Measurements from ENCODE around the gene RTN4IP1. TPM values are rescaled to one million over a fixed set of nuclear protein-coding genes. Genes with fewer than 3 reads are reported as not detected.

The RTN4IP1 gene
- total RNA-seq, 1 experiment from 2014 or later, result 11.2 TPM

DNA sequence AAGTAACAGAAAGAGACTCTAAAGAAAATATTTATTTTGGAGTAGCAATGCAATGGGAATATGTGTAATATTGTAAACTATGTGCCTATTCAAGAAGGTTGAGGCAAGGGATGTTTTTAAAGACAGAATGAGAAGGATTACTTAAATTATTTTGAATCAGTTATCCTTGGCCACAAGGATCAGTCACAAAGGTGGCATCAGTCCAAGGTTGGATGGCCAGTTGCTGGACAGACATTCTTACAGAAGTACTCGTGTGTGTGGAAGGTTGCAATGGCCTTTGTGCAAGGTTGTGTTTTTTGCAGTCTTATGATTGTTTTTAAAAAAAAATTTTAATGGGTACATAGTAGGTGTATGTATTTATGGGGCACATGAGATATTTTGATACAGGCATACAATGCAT is 2.0 kb upstream of the RTN4IP1 start:
- Mint-ChIP-seq H3K4me1 (ENCODE audit: low read depth, unreplicated experiment) (peaks cover 6% of the 10 kb centered on the region), H3K4me3 (ENCODE audit: unreplicated experiment) (no peak overlapping the region), H3K27me3 (ENCODE audit: insufficient read depth, unreplicated experiment) (no peaks in the 10 kb centered on the region), H3K36me3 (ENCODE audit: insufficient read depth, unreplicated experiment) (peaks cover 6% of the 10 kb centered on the region), H3K9me3 (ENCODE audit: unreplicated experiment) (no peaks in the 10 kb centered on the region), H3K27ac (ENCODE audit: unreplicated experiment) (no peak overlapping the region)
- intact Hi-C loops (cut with micrococcal nuclease; ENCODE audit: unreplicated experiment), result no loop called here
- no peaks in the 10 kb centered on the region for H3K36me3 ChIP-seq (ENCODE audit: control insufficient read depth, insufficient read depth, low read length)
- ChIA-PET POLR2A (no interaction called here), CTCF (no interaction called here)
- H3K9me3 ChIP-seq, result no peaks in the 10 kb centered on the region
- no peak overlapping the region for H3K4me3 ChIP-seq (ENCODE audit: low read depth, low read length)
- TF ChIP-seq CTCF (IDR thresholded peaks at IDR 0.05; ENCODE audit: insufficient read depth in 1 of 2, low read depth in 1 of 2, low read length in 1 of 2, severe bottlenecking in 1 of 2, unreplicated experiment in 1 of 2), result no peak
- H3K4me1 ChIP-seq, result peaks cover 4% of the 10 kb centered on the region
- no peak for DNase-seq
- BruUV-seq (replicated peaks), result no TSS peak
- H3K27me3 ChIP-seq (replicated peaks; ENCODE audit: control insufficient read depth, insufficient read depth, low read length), result no peaks in the 10 kb centered on the region

DNA sequence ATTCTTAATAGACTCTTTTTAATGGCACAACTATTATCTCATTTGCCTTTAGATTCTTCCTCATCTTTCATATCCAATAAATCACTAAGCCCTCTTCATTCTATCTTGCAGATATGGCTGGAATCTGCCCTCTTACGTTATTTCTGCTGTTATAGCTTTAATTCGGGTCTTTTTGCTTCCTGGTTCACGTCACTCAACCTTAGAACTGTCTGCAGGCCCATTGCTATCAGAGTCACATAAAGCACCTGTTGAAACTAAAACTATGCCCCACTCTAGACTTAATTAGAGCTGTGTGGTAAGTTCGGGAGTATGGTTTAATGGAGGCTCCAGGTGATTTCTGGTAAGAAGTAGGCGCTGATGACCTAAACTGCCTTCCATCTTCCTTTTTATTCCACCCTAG is 1.1 kb upstream of the RTN4IP1 start:
- POLR2A ChIA-PET, result interaction anchor here (0.6 kb wide), 1 partner anchor 253 kb away, joined by 3 read pairs; no protein-coding TSS in a partner anchor

DNA sequence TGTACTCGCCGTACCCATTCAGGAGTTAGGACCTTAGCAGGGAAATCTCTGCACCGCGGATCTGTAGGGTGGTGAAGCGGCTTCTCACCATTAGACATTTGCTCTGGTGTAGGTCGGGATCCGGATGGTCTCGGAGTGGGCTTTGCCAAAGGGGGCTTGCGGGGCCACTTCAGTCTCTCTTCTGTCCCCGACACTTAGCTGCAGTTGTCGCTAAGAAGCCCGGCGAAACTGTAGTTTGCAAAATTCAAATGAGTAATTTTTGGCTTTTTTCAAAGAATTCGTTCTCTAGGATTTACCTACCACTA is 513 bp upstream of the RTN4IP1 start:
- DNase-seq, result no peak
- peaks cover 6% of the 10 kb centered on the region for H3K36me3 Mint-ChIP-seq (ENCODE audit: insufficient read depth, unreplicated experiment)
- peaks cover 6% of the 10 kb centered on the region for H3K4me1 Mint-ChIP-seq (ENCODE audit: low read depth, unreplicated experiment)
- no peak for TF ChIP-seq CTCF (IDR thresholded peaks at IDR 0.05; ENCODE audit: insufficient read depth in 1 of 2, low read depth in 1 of 2, low read length in 1 of 2, severe bottlenecking in 1 of 2, unreplicated experiment in 1 of 2)
- peaks cover 4% of the 10 kb centered on the region for H3K4me1 ChIP-seq
- H3K27me3 Mint-ChIP-seq (ENCODE audit: insufficient read depth, unreplicated experiment), result no peaks in the 10 kb centered on the region
- H3K9me3 ChIP-seq, result no peaks in the 10 kb centered on the region
- ChIA-PET POLR2A (no interaction called here), CTCF (no interaction called here)
- no peaks in the 10 kb centered on the region for H3K27me3 ChIP-seq (replicated peaks; ENCODE audit: control insufficient read depth, insufficient read depth, low read length)
- BruUV-seq (replicated peaks), result no TSS peak
- peak overlapping the region; percentile 89 for H3K4me3 Mint-ChIP-seq (ENCODE audit: unreplicated experiment)
- intact Hi-C loops (cut with micrococcal nuclease; ENCODE audit: unreplicated experiment), result loop anchor here (5.0 kb wide), 1 partner anchor 347 kb away; no protein-coding TSS in a partner anchor
- no peaks in the 10 kb centered on the region for H3K9me3 Mint-ChIP-seq (ENCODE audit: unreplicated experiment)
- peak overlapping the region; percentile 54 for H3K4me3 ChIP-seq (ENCODE audit: low read depth, low read length)
- H3K27ac Mint-ChIP-seq (ENCODE audit: unreplicated experiment), result peak overlapping the region; percentile 94
- H3K36me3 ChIP-seq (ENCODE audit: control insufficient read depth, insufficient read depth, low read length), result no peaks in the 10 kb centered on the region

More for the DNA sequence above, 1.1 kb upstream of the RTN4IP1 start:
- H3K9me3 ChIP-seq, result no peaks in the 10 kb centered on the region
- H3K27ac Mint-ChIP-seq (ENCODE audit: unreplicated experiment), result peak overlapping the region; percentile 94
- intact Hi-C loops (cut with micrococcal nuclease; ENCODE audit: unreplicated experiment), result no loop called here
- TF ChIP-seq CTCF (IDR thresholded peaks at IDR 0.05; ENCODE audit: insufficient read depth in 1 of 2, low read depth in 1 of 2, low read length in 1 of 2, severe bottlenecking in 1 of 2, unreplicated experiment in 1 of 2), result no peak
- H3K4me3 Mint-ChIP-seq (ENCODE audit: unreplicated experiment), result peak overlapping the region; percentile 89
- TSS peak; percentile 44 for BruUV-seq (replicated peaks)
- H3K27me3 ChIP-seq (replicated peaks; ENCODE audit: control insufficient read depth, insufficient read depth, low read length), result no peaks in the 10 kb centered on the region
- H3K4me1 Mint-ChIP-seq (ENCODE audit: low read depth, unreplicated experiment), result peaks cover 6% of the 10 kb centered on the region
- CTCF ChIA-PET, result no interaction called here
- H3K9me3 Mint-ChIP-seq (ENCODE audit: unreplicated experiment), result no peaks in the 10 kb centered on the region
- H3K36me3 Mint-ChIP-seq (ENCODE audit: insufficient read depth, unreplicated experiment), result peaks cover 6% of the 10 kb centered on the region
- no peaks in the 10 kb centered on the region for H3K36me3 ChIP-seq (ENCODE audit: control insufficient read depth, insufficient read depth, low read length)
- no peaks in the 10 kb centered on the region for H3K27me3 Mint-ChIP-seq (ENCODE audit: insufficient read depth, unreplicated experiment)
- DNase-seq, result no peak
- H3K4me1 ChIP-seq, result peaks cover 4% of the 10 kb centered on the region
- peak overlapping the region; percentile 54 for H3K4me3 ChIP-seq (ENCODE audit: low read depth, low read length)
